Ovary (tissue), 3 donors: Measurements from ENCODE around the gene TOMM70.

Experiments used
- CTCF ChIP-seq, 3 donors: fragments of 450-650 bp in 2 of 3; fragments of 200-600 bp in 1 of 3; IDR thresholded peaks; one replicate each; pipeline versions ENCODE4 v1.5.1 to v1.8.0; 2016 to 2022; ENCODE audit warnings: antibody characterized with exemption in 3 of 3, mild to moderate bottlenecking in 1 of 3
- POLR2A ChIP-seq: fragments of 450-650 bp; IDR thresholded peaks from one replicate; pipeline ENCODE4 v1.6.1; 2017; ENCODE audit warnings: antibody characterized with exemption, mild to moderate bottlenecking, moderate library complexity
- donor health status: DM: no; HTN: no; CAD: no.

- no peak for TF ChIP-seq POLR2A
- TF ChIP-seq CTCF (IDR thresholded peaks at IDR 0.05): no peak
These were observed 16.0 kb downstream of the TOMM70 start for GRCh38 chr3:100384733-100385525.
